Omental fat pad (tissue), 4 donors: Measurements from ENCODE around the gene CSGALNACT2. TPM values are rescaled to one million over a fixed set of nuclear protein-coding genes. Genes with fewer than 3 reads are reported as not detected.
A peak's percentile ranks its signal among the peaks of the same experiment; 100 is the strongest.
"Not testable (repeated sequence)": the region's sequence is repeated elsewhere in the genome, so short reads cannot be mapped to it uniquely, and the experiment has no call there.

Experiments
- ATAC-seq: fragments of 150-250 bp; one replicate; pipeline ENCODE4 v1.9.1; 2016; ENCODE audit warnings: mild to moderate bottlenecking, moderate library complexity; ENCODE audit not compliant: low FRiP score
- DNase-seq: peaks from one replicate; pipeline ENCODE4 v3.0.0-alpha.2; 2019; ENCODE audit warnings: low spot score
- CTCF ChIP-seq, 3 donors: fragments of 450-650 bp; IDR thresholded peaks; one replicate each; pipeline ENCODE4 v1.5.1; 2016 to 2017; ENCODE audit warnings: antibody characterized with exemption in 3 of 3, mild to moderate bottlenecking in 3 of 3, moderate library complexity in 2 of 3
- total RNA-seq, 4 donors: library from RNA; depleted of rRNA; stranded (reverse); fragments of >200 nt; gene quantifications; one replicate each; pipeline ENCODE4 v1.1.0, GENCODE V29; 2016

Gene CSGALNACT2
- total RNA-seq, 4 donors from 2014 or later = 22.0 to 45.8 (median 37.9) TPM

- no peak for DNase-seq
- TF ChIP-seq CTCF (IDR thresholded peaks at IDR 0.05) = no peak
- no peak for ATAC-seq
Observed at GRCh38 chr10:43094085-43094484, 44.2 kb upstream of the CSGALNACT2 start.

DNA sequence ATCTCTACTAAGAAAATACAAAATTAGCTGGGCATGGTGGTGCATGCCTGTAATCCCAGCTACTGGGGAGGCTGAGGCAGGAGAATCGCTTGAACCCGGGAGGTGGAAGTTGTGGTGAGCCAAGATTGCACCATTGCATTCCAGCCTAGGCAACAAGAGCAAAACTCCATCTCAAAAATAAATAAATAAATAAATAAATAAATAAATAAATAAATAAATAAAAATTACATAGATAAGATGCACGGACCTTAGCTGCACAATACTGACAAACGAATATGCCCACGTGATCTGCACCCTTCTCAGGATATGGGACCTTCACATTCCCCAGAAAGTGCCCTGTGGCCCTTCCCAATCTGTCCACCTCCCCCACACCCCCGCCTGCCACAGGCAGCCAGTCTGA, 38.9 kb upstream of the CSGALNACT2 start:
- DNase-seq, ATAC-seq: not testable (repeated sequence)

DNA sequence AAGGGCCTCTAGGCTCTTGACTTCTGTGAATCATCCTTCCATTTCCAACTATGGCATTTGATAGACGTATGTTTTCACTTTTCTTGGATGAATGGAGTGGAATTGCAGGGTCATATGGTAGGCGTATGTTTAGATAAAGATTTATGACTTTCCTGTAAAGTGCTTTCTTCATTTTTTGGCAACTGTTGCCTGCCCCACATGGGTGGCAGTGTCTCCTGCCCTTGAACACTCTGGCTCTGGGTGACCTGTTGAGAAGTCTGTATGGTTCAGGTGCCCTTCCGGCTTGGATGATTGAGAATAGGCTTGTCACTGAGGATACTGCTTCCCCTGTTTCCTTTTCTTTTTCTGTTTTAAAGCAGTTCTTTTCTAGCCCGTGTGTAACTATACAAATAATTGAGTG, 38.3 kb upstream of the CSGALNACT2 start:
- ATAC-seq (no peak), DNase-seq (no peak)

GRCh38 chr10:43100366-43100765, 37.9 kb upstream of the CSGALNACT2 start:
- DNase-seq (no peak), ATAC-seq (no peak)
- TF ChIP-seq CTCF (IDR thresholded peaks at IDR 0.05) = no peak

More for the DNA sequence above, 38.3 kb upstream of the CSGALNACT2 start:
- no peak for TF ChIP-seq CTCF (IDR thresholded peaks at IDR 0.05)

DNA sequence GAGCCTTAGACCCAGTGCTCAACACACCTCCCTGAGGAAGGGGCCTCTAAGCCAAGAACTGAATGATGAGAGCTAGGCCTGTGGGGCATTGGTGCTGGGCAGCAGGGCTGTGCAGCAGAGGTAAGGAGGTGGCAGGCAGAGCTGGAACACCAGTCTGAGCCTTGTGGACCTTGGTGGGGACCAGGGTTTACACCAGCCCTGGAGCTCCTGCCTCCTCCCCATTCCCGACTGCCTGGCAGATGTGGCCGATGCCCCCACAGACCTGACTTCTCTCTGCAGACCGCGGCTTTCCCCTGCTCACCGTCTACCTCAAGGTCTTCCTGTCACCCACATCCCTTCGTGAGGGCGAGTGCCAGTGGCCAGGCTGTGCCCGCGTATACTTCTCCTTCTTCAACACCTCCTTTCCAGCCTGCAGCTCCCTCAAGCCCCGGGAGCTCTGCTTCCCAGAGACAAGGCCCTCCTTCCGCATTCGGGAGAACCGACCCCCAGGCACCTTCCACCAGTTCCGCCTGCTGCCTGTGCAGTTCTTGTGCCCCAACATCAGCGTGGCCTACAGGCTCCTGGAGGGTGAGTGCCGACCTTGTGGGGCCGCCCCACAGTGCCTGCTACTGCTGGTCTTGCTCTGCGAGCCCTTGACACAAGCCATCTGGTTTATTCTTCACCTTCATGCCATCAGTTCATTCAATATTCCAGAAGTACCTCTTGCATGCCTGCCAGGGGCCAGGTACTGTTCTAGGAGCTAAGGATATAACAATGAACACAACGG, 36.0 kb upstream of the CSGALNACT2 start:
- ATAC-seq (no peak), DNase-seq (no peak)
- TF ChIP-seq CTCF (IDR thresholded peaks at IDR 0.05) = no peak

- peak; percentile 52 for DNase-seq
- TF ChIP-seq CTCF (IDR thresholded peaks at IDR 0.05) = peak in 2 of 3 donors; percentile 95 to 97
- ATAC-seq = peak; percentile 93
Observed at GRCh38 chr10:43105102-43105955, 32.9 kb upstream of the CSGALNACT2 start.

DNA sequence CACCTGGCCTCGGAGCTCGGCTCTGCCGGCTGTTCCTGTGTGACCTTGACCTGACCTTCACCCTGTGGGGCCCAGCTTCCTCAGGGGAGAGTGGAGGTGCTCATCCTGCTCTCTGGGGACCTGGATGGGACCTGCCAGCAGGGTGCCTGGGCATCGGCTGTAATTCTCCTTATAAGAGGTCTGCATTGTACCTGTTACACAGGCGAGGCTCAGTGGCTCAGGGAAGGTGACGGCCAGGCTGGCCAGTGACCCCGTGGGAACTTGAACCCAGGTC, 32.4 kb upstream of the CSGALNACT2 start:
- ATAC-seq = no peak
- DNase-seq = no peak
- no peak for TF ChIP-seq CTCF (IDR thresholded peaks at IDR 0.05)
